Panc1 (cell line): Measurements from ENCODE around the gene GIMAP2. TPM values are rescaled to one million over a fixed set of nuclear protein-coding genes. Genes with fewer than 3 reads are reported as not detected.

ENCODE experiments used
- ATAC-seq: fragments of 200-7000 bp; cut with Tn5 transposase; 2 replicates; pipeline ENCODE4 v1.9.1; 2020; ENCODE audit warnings: mild to moderate bottlenecking, moderate library complexity
- BruUV-seq: library from RNA; stranded (reverse); fragments of 400-500 nt; replicated peaks from 2 replicates; lab custom pipeline; 2021; lab: Mats Ljungman, UMichigan
- CTCF ChIA-PET: fragments of 300-600 bp; sonication (Branson Sonifier 250); formaldehyde crosslinking; loops from one replicate; lab custom pipeline; 2022; ENCODE audit warnings: antibody characterized with exemption; lab: Charles Lee
- POLR2A ChIA-PET: fragments of 300-600 bp; sonication (Branson Sonifier 250); formaldehyde crosslinking; loops from one replicate; lab custom pipeline; 2022; ENCODE audit warnings: antibody characterized with exemption; lab: Charles Lee
- DNase-seq: peaks from one replicate; pipeline ENCODE4 v3.0.0-alpha.2; 2010; ENCODE audit warnings: low read depth, low spot score
- H3K27ac ChIP-seq: 2 replicates; pipeline ENCODE4 v1.5.1; 2011; ENCODE audit warnings: mild to moderate bottlenecking, low read length, inconsistent platforms
- H3K27me3 ChIP-seq: fragments of 200-500 bp; sonication (Bioruptor generic); 2 replicates; pipeline ENCODE4 v1.6.0; 2014; ENCODE audit warnings: low read length, inconsistent platforms; ENCODE audit not compliant: control insufficient read depth, insufficient read depth
- H3K36me3 ChIP-seq: fragments of 200-500 bp; sonication (Bioruptor generic); 2 replicates; pipeline ENCODE4 v1.5.1; 2014; ENCODE audit warnings: inconsistent platforms, mild to moderate bottlenecking, low read length, moderate library complexity; ENCODE audit not compliant: control insufficient read depth, insufficient read depth
- H3K4me1 ChIP-seq: 2 replicates; pipeline ENCODE4 v1.5.1; 2011; ENCODE audit warnings: inconsistent platforms, mild to moderate bottlenecking, low read length, moderate library complexity; ENCODE audit not compliant: control insufficient read depth, insufficient read depth
- H3K4me3 ChIP-seq, 2 experiments: 2 replicates each; pipeline ENCODE4 v1.5.1; 2011 to 2012; ENCODE audit warnings: low read depth in 2 of 2, low read length in 2 of 2, mild to moderate bottlenecking in 2 of 2, inconsistent platforms in 1 of 2, moderate library complexity in 1 of 2
- H3K9me3 ChIP-seq: fragments of 200-500 bp; sonication (Bioruptor generic); 2 replicates; pipeline ENCODE4 v1.5.1; 2014; ENCODE audit warnings: low read depth, mild to moderate bottlenecking, inconsistent platforms, low read length, moderate library complexity; ENCODE audit not compliant: control insufficient read depth, insufficient read depth
- POLR2AphosphoS5 ChIP-seq: IDR thresholded peaks from 2 replicates; pipeline ENCODE4 v1.6.1; 2012; ENCODE audit warnings: mild to moderate bottlenecking, low read depth, low read length, moderate library complexity
- SIN3A ChIP-seq: IDR thresholded peaks from 2 replicates; pipeline ENCODE4 v1.6.1; 2012; ENCODE audit warnings: low read depth, mild to moderate bottlenecking, low read length, moderate library complexity, borderline replicate concordance; ENCODE audit not compliant: insufficient read depth
- TCF7L2 ChIP-seq: IDR thresholded peaks from 2 replicates; pipeline ENCODE4 v1.6.1; 2011; ENCODE audit warnings: mild to moderate bottlenecking, low read depth, low read length, inconsistent platforms
- in situ Hi-C: cut with HindIII; loops from 2 replicates; pipeline ENCODE4 v1.10.0; 2016; ENCODE audit warnings: low sequenced_read_pairs, low pct_unique_long_range_greater_than_20kb
- intact Hi-C: fragments of 100-400 bp; cut with micrococcal nuclease; formaldehyde crosslinking; loops from one replicate; pipeline ENCODE4 v1.10.0; 2022; ENCODE audit not compliant: unreplicated experiment
- total RNA-seq: library from RNA; stranded (reverse); gene quantifications from one replicate; pipeline ENCODE4 v1.2.1, GENCODE V29; 2021; ENCODE audit not compliant: unreplicated experiment
- TF ChIP-seq, protein P1 (sequence below): fragments of 450-650 bp; IDR thresholded peaks from 2 replicates; pipeline ENCODE4 v1.5.1; 2017; ENCODE audit warnings: mild to moderate bottlenecking
- TF ChIP-seq, protein P2 (sequence below), 2 experiments: IDR thresholded peaks; 2 replicates each; pipeline ENCODE4 v1.6.1; 2011 to 2012; ENCODE audit warnings: low read depth in 2 of 2, control low read depth in 1 of 2, low read length in 1 of 2, mild to moderate bottlenecking in 1 of 2, moderate library complexity in 1 of 2; ENCODE audit not compliant: insufficient read depth in 1 of 2

Gene GIMAP2
- total RNA-seq, 1 experiment from 2014 or later = 1.5 TPM

DNA sequence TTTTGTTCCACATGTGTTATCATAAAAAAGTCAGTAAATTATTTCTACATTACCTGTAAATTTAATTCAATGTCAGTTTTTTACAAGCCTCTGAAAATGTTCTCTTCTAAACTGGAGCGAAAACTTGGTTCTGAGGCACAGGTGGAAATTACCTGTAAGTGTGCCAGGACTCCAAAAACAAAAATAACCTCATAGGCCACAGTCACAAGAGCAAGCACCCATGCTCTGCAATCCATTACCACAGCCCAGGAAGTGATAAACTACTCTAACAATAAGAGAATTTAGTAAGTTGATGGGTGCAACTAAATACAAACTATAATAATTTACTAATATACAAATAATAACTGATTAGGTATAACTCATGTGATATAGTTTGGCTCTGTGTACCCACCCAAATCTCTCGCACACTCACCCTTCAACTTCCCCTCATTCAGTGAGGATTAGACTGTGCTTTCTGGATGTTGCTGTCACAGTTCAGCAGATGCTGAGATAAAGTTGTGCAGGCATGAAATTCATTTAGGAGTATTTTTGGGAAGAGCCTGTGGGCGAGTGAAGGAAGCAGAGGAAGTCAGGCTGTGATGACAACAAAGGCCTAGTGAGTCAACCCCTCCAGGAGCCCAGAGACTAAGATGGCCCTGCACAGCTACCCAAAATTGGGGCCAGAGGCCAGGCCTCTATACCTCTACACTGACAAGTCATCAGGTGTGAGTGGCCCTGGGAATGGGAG lies 37.0 kb upstream of the GIMAP2 start:
- in situ Hi-C loops (no loop called here), intact Hi-C loops (no loop called here)
- BruUV-seq = no TSS peak
- Histone ChIP-seq H3K36me3 (no peaks in the 10 kb centered on the region), H3K27ac (no peak overlapping the region), H3K4me3 (no peak overlapping the region), H3K9me3 (no peaks in the 10 kb centered on the region), H3K27me3 (no peaks in the 10 kb centered on the region), H3K4me1 (no peaks in the 10 kb centered on the region)
- no peak for DNase-seq
- ChIA-PET POLR2A (no interaction called here), CTCF (no interaction called here)
- TF ChIP-seq SIN3A = no peak
- TF ChIP-seq POLR2AphosphoS5 = no peak
- TF ChIP-seq, protein P1, sequence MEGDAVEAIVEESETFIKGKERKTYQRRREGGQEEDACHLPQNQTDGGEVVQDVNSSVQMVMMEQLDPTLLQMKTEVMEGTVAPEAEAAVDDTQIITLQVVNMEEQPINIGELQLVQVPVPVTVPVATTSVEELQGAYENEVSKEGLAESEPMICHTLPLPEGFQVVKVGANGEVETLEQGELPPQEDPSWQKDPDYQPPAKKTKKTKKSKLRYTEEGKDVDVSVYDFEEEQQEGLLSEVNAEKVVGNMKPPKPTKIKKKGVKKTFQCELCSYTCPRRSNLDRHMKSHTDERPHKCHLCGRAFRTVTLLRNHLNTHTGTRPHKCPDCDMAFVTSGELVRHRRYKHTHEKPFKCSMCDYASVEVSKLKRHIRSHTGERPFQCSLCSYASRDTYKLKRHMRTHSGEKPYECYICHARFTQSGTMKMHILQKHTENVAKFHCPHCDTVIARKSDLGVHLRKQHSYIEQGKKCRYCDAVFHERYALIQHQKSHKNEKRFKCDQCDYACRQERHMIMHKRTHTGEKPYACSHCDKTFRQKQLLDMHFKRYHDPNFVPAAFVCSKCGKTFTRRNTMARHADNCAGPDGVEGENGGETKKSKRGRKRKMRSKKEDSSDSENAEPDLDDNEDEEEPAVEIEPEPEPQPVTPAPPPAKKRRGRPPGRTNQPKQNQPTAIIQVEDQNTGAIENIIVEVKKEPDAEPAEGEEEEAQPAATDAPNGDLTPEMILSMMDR = no peak
- TF ChIP-seq, protein P2, sequence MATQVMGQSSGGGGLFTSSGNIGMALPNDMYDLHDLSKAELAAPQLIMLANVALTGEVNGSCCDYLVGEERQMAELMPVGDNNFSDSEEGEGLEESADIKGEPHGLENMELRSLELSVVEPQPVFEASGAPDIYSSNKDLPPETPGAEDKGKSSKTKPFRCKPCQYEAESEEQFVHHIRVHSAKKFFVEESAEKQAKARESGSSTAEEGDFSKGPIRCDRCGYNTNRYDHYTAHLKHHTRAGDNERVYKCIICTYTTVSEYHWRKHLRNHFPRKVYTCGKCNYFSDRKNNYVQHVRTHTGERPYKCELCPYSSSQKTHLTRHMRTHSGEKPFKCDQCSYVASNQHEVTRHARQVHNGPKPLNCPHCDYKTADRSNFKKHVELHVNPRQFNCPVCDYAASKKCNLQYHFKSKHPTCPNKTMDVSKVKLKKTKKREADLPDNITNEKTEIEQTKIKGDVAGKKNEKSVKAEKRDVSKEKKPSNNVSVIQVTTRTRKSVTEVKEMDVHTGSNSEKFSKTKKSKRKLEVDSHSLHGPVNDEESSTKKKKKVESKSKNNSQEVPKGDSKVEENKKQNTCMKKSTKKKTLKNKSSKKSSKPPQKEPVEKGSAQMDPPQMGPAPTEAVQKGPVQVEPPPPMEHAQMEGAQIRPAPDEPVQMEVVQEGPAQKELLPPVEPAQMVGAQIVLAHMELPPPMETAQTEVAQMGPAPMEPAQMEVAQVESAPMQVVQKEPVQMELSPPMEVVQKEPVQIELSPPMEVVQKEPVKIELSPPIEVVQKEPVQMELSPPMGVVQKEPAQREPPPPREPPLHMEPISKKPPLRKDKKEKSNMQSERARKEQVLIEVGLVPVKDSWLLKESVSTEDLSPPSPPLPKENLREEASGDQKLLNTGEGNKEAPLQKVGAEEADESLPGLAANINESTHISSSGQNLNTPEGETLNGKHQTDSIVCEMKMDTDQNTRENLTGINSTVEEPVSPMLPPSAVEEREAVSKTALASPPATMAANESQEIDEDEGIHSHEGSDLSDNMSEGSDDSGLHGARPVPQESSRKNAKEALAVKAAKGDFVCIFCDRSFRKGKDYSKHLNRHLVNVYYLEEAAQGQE (IDR thresholded peaks at IDR 0.05; ENCODE audit: insufficient read depth in 1 of 2, low read depth in 2 of 2, low read length in 1 of 2) = no peak
- no peak for TF ChIP-seq TCF7L2
- ATAC-seq = no peak

DNA sequence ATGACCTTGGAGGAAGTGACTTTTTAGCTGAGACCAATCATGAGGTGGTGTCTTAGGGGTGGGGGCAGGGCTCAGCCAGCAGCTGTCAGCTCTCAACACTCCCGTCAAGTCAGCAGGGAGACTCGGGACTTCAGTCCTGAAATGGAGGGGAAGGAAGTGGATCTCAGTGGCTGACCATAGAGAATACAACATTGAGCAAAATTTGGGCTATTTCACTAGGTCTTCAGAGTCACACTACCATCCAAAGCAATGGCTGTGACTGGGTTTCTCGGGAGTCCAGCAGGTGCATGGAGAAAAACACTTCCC lies 36.5 kb upstream of the GIMAP2 start:
- intact Hi-C loops = no loop called here
- ChIA-PET POLR2A (no interaction called here), CTCF (no interaction called here)
- Histone ChIP-seq H3K36me3 (no peaks in the 10 kb centered on the region), H3K9me3 (no peaks in the 10 kb centered on the region), H3K4me3 (no peak overlapping the region), H3K27ac (no peak overlapping the region), H3K27me3 (no peaks in the 10 kb centered on the region), H3K4me1 (no peaks in the 10 kb centered on the region)
- no peak for DNase-seq
- no TSS peak for BruUV-seq
- in situ Hi-C loops = no loop called here
- no peak for TF ChIP-seq TCF7L2
- TF ChIP-seq, protein P2 (IDR thresholded peaks at IDR 0.05; ENCODE audit: insufficient read depth in 1 of 2, low read depth in 2 of 2, low read length in 1 of 2) = no peak
- TF ChIP-seq SIN3A = no peak
- no peak for TF ChIP-seq POLR2AphosphoS5
- TF ChIP-seq, protein P1 = no peak
- no peak for ATAC-seq
